Kidney (tissue), 14 donors: ENCODE data around the gene PRKCI. TPM values are rescaled to one million over a fixed set of nuclear protein-coding genes. Genes with fewer than 3 reads are reported as not detected.

Experiments used
- DNase-seq, 5 donors: peaks; one replicate each; pipeline ENCODE4 v3.0.0-alpha.2; 2013 to 2020
- FAIRE-seq: peaks from 2 replicates; lab custom pipeline; 2012; peaks lifted over from hg19 to GRCh38; lab: Jason Lieb, UNC
- H3K27ac ChIP-seq, 2 donors: one replicate each; pipeline ENCODE4 v1.7.0; 2013; ENCODE audit warnings: low read depth in 2 of 2, low read length in 2 of 2, inconsistent platforms in 1 of 2
- H3K27me3 ChIP-seq: one replicate; pipeline ENCODE4 v1.7.1; 2013; ENCODE audit warnings: low read length, inconsistent platforms; ENCODE audit not compliant: control insufficient read depth, insufficient read depth
- H3K36me3 ChIP-seq, 3 donors: one replicate each; pipeline versions ENCODE4 v1.7.0 to v1.7.1; 2013; ENCODE audit warnings: low read length in 3 of 3, control low read depth in 1 of 3, inconsistent platforms in 1 of 3; ENCODE audit not compliant: insufficient read depth in 3 of 3, control insufficient read depth in 2 of 3
- H3K4me1 ChIP-seq, 3 donors: one replicate each; pipeline versions ENCODE4 v1.7.0 to v1.7.1; 2013; ENCODE audit warnings: low read length in 3 of 3, inconsistent platforms in 1 of 3, low read depth in 1 of 3; ENCODE audit not compliant: control insufficient read depth in 2 of 3, insufficient read depth in 2 of 3
- H3K4me3 ChIP-seq, 3 donors: one replicate each; pipeline versions ENCODE4 v1.7.0 to v1.8.1; 2013; ENCODE audit warnings: low read length in 3 of 3, control low read depth in 1 of 3, inconsistent platforms in 1 of 3
- H3K9ac ChIP-seq, 3 donors: one replicate each; pipeline versions ENCODE4 v1.7.0 to v1.7.1; 2013; ENCODE audit warnings: low read length in 3 of 3, control low read depth in 1 of 3, inconsistent platforms in 1 of 3
- H3K9me3 ChIP-seq, 3 donors: one replicate each; pipeline versions ENCODE4 v1.7.0 to v1.7.1; 2013; ENCODE audit warnings: low read length in 3 of 3, control low read depth in 1 of 3, inconsistent platforms in 1 of 3; ENCODE audit not compliant: control insufficient read depth in 2 of 3, insufficient read depth in 1 of 3
- CTCF ChIP-seq: IDR thresholded peaks from 3 replicates; pipeline ENCODE4 v1.5.1; 2012; ENCODE audit warnings: mild to moderate bottlenecking, moderate library complexity, borderline replicate concordance; ENCODE audit not compliant: insufficient read depth; ENCODE audit errors: extremely low read depth
- intact Hi-C: fragments of 100-400 bp; cut with DNase I; formaldehyde crosslinking; loops from one replicate; pipeline ENCODE4 v1.11.1; 2022
- polyA plus RNA-seq: library from polyadenylated mRNA; stranded (reverse); fragments of 350-450 nt; fragmentation: Illumina TruSeq; extraction: RNeasy Lipid Tissue Mini Kit (QIAGEN cat#74804); gene quantifications from one replicate; pipeline ENCODE4 v1.2.3, GENCODE V29; 2014; ENCODE audit warnings: low read depth, low replicate concordance; ENCODE audit not compliant: insufficient read depth
- total RNA-seq: library from RNA; stranded (reverse); fragmentation: NEBNext Ultra II Directional; extraction: Animal tissue kit (Norgen Biotek cat#: 25700); gene quantifications from one replicate; pipeline ENCODE4 v1.2.1, GENCODE V29; 2021
- donor health status: control.
- donor health status: control.
- donor health status: control.
- donor health status: control.
- donor health status: control.
- donor health status: DM: yes; HTN: yes; CAD: no.
- donor health status: Normal renal cell carcinoma (clear cell type).

Gene PRKCI
- total and polyA plus RNA-seq, 2 donors from 2014 or later = 12.6 to 41.5 TPM

- intact Hi-C loops = no loop called here
- TF ChIP-seq CTCF = no peak
- no peak for DNase-seq
- Histone ChIP-seq H3K27ac (no peak overlapping the region), H3K4me3 (no peak overlapping the region), H3K36me3 (no peaks in the 10 kb centered on the region), H3K4me1 (no peaks in the 10 kb centered on the region), H3K9me3 (no peaks in the 10 kb centered on the region), H3K27me3 (no peaks in the 10 kb centered on the region), H3K9ac (no peak overlapping the region)
- no peak for FAIRE-seq
These were observed 122.7 kb downstream of the PRKCI start for GRCh38 chr3:170344971-170345370.

DNA sequence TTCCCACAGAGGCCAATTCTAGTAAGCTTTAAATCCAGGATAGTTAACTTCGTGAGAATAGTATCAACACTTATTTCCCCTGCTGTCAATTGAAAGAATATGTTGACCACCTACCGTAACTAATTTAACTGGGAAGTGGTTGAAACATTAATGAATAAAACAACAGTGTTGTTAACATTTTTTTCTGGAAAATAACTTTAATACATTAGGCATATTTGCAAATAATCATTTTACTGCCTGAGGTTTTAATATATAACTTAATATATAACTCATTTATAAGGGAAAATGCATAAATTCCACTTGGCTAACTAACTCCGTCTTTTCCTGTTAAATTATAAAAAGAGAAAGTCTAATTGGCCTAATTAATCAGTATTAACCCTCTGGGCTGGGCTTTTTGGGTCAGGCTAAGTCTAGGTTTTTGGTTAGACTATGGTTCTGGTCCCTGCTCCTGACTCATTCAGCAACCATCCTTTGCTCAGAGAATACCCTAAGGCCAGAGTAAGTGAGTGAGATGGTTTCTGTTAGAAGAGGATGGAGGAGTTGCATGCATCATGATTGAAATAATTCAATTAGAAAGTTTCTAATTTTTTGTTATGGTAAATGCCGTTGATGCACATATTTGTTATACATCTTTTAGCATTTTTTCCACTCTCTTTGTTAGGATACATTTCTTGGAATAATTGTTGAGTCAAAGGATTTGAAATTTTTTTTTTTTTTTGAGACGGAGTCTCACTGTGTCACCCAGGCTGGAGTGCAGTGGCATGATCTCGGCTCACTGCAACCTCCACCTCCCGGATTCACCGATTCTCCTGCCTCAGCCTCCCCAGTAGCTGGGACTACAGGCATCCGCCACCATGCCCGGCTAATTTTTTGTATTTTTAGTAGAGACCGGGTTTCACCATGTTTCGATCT is 124.5 kb downstream of the PRKCI start:
- Histone ChIP-seq H3K9ac (no peak overlapping the region), H3K27ac (no peak overlapping the region), H3K36me3 (no peaks in the 10 kb centered on the region), H3K4me3 (no peak overlapping the region), H3K27me3 (no peaks in the 10 kb centered on the region), H3K9me3 (no peaks in the 10 kb centered on the region), H3K4me1 (no peaks in the 10 kb centered on the region)
- TF ChIP-seq CTCF = no peak
- DNase-seq = no peak
- FAIRE-seq = no peak
- intact Hi-C loops = no loop called here

GRCh38 chr3:170350515-170351413 is 128.5 kb downstream of the PRKCI start:
- H3K36me3 ChIP-seq = no peaks in the 10 kb centered on the region
- H3K4me3 ChIP-seq = no peak overlapping the region
- intact Hi-C loops = no loop called here
- H3K4me1 ChIP-seq = peaks cover 5 to 9% (median 6%) of the 10 kb centered on the region in 3 donors
- no peak overlapping the region for H3K27ac ChIP-seq
- H3K9ac ChIP-seq = no peak overlapping the region
- DNase-seq (no peak), FAIRE-seq (no peak)
- H3K9me3 ChIP-seq = no peaks in the 10 kb centered on the region
- TF ChIP-seq CTCF = no peak
- no peaks in the 10 kb centered on the region for H3K27me3 ChIP-seq
